HCT116 (cell line): ENCODE results near the gene PLCB2.

Source experiments
- CTCF ChIP-seq, 3 experiments: fragments of 200-600 bp in 1 of 3; sonication (generic) in 1 of 3; IDR thresholded peaks in 2 of 3; conservative IDR thresholded peaks in 1 of 3; 2 replicates each; pipeline ENCODE4 v1.5.1; 2012 to 2017; ENCODE audit warnings: low read depth in 2 of 3, low read length in 2 of 3, antibody characterized with exemption in 1 of 3, borderline replicate concordance in 1 of 3, control low read depth in 1 of 3, mild to moderate bottlenecking in 1 of 3, mixed read lengths in 1 of 3, mixed run types in 1 of 3, moderate library complexity in 1 of 3; ENCODE audit not compliant: insufficient read depth in 1 of 3
- EGR1 ChIP-seq: IDR thresholded peaks from 2 replicates; pipeline ENCODE4 v1.6.1; 2012; ENCODE audit warnings: low read depth
- EZH2phosphoT487 ChIP-seq: fragments of 200-600 bp; IDR thresholded peaks from 2 replicates; pipeline ENCODE4 v1.6.1; 2018; ENCODE audit warnings: antibody characterized with exemption, borderline replicate concordance
- JUND ChIP-seq: IDR thresholded peaks from 2 replicates; pipeline ENCODE4 v1.6.1; 2012
- MAX ChIP-seq: IDR thresholded peaks from 2 replicates; pipeline ENCODE4 v1.6.1; 2012
- POLR2A ChIP-seq: IDR thresholded peaks from 2 replicates; pipeline ENCODE4 v1.7.0; 2011; ENCODE audit warnings: borderline replicate concordance; ENCODE audit not compliant: insufficient read depth, insufficient read length; ENCODE audit errors: extremely low read depth
- POLR2AphosphoS5 ChIP-seq: IDR thresholded peaks from 2 replicates; pipeline ENCODE4 v1.6.1; 2011; ENCODE audit warnings: mild to moderate bottlenecking, low read depth, low read length, moderate library complexity
- REST ChIP-seq: IDR thresholded peaks from 2 replicates; pipeline ENCODE4 v1.6.1; 2012; ENCODE audit warnings: low read depth
- SP1 ChIP-seq: IDR thresholded peaks from 2 replicates; pipeline ENCODE4 v1.6.1; 2012; ENCODE audit warnings: low read depth
- ZFX ChIP-seq: fragments of 450-650 bp; IDR thresholded peaks from 2 replicates; pipeline ENCODE4 v1.6.1; 2017

- TF ChIP-seq JUND: no peak
- TF ChIP-seq CTCF (IDR thresholded peaks at IDR 0.05 in 2 of 3, conservative IDR thresholded peaks at IDR 0.05 in 1 of 3; ENCODE audit: borderline replicate concordance in 1 of 3, insufficient read depth in 1 of 3, low read depth in 2 of 3, low read length in 2 of 3): no peak
- TF ChIP-seq REST: no peak
- TF ChIP-seq POLR2A: no peak
- TF ChIP-seq ZFX: no peak
- TF ChIP-seq SP1: no peak
- TF ChIP-seq EZH2phosphoT487: no peak
- no peak for TF ChIP-seq EGR1
- no peak for TF ChIP-seq POLR2AphosphoS5
- no peak for TF ChIP-seq MAX
Measured at GRCh38 chr15:40241269-40242212, 66.2 kb downstream of the PLCB2 start.
